Body of pancreas (tissue), 4 donors: ENCODE data around the gene TMEM106C. TPM values are rescaled to one million over a fixed set of nuclear protein-coding genes. Genes with fewer than 3 reads are reported as not detected.

Experiments used
- ATAC-seq: fragments of 150-250 bp; one replicate; pipeline ENCODE4 v1.9.1; 2016
- DNase-seq, 4 donors: peaks; one replicate each; pipeline ENCODE4 v3.0.0-alpha.2; 2019
- H3K27ac ChIP-seq, 4 donors: fragments of 200-600 bp; sonication (generic); 1 replicate in 3 of 4; 2 replicates in 1 of 4; pipeline versions ENCODE4 v1.5.1 to v1.6.1; 2016 to 2019; ENCODE audit warnings: mild to moderate bottlenecking in 1 of 4, mixed read lengths in 1 of 4, moderate library complexity in 1 of 4
- H3K27me3 ChIP-seq, 2 donors: fragments of 200-600 bp; sonication (generic); one replicate each; pipeline ENCODE4 v1.6.0; 2016; ENCODE audit warnings: mild to moderate bottlenecking in 1 of 2
- H3K36me3 ChIP-seq, 2 donors: fragments of 200-600 bp; sonication (generic); replicated peaks in 1 of 2; 2 replicates each; pipeline ENCODE4 v1.5.1; 2016; ENCODE audit warnings: low read depth in 2 of 2; ENCODE audit not compliant: insufficient read depth in 1 of 2
- H3K4me1 ChIP-seq: fragments of 200-600 bp; sonication (generic); one replicate; pipeline ENCODE4 v1.6.0; 2016
- H3K4me3 ChIP-seq, 2 donors: fragments of 200-600 bp; sonication (generic); 1 replicate in 1 of 2; 2 replicates in 1 of 2; pipeline ENCODE4 v1.5.1; 2016 to 2019
- H3K9me3 ChIP-seq, 3 donors: fragments of 200-600 bp; sonication (generic); 1 replicate in 2 of 3; 2 replicates in 1 of 3; pipeline ENCODE4 v1.5.1; 2016
- CTCF ChIP-seq, 7 experiments: fragments of 450-650 bp in 4 of 7; fragments of 200-600 bp in 3 of 7; sonication (generic) in 3 of 7; IDR thresholded peaks; one replicate each; pipeline ENCODE4 v1.5.1; 2016 to 2019; ENCODE audit warnings: antibody characterized with exemption in 7 of 7
- POLR2A ChIP-seq, 3 donors: fragments of 450-650 bp; IDR thresholded peaks; one replicate each; pipeline ENCODE4 v1.6.1; 2016; ENCODE audit warnings: antibody characterized with exemption in 3 of 3, mild to moderate bottlenecking in 2 of 3
- WGBS, 2 donors: methylation state at CpG; one replicate each; pipeline ENCODE4 v1.1.5; 2017; 5-methylcytosine and 5-hydroxymethylcytosine counted together
- intact Hi-C: fragments of 100-400 bp; cut with DNase I; formaldehyde crosslinking; loops from one replicate; pipeline ENCODE4 v1.15.1; 2023
- total RNA-seq, 2 donors: library from RNA; depleted of rRNA; stranded (reverse); fragments of >200 nt; gene quantifications; one replicate each; pipeline ENCODE4 v1.1.0, GENCODE V29; 2016

The TMEM106C gene
- total RNA-seq, 2 donors from 2014 or later: 38.2 to 47.0 TPM

- Histone ChIP-seq H3K4me1 (peaks cover 16% of the 10 kb centered on the region), H3K27me3 (peaks cover 0 to 15% of the 10 kb centered on the region in 2 donors), H3K36me3 (no peaks in the 10 kb centered on the region), H3K27ac (no peak overlapping the region), H3K9me3 (no peaks in the 10 kb centered on the region), H3K4me3 (no peak overlapping the region)
- TF ChIP-seq CTCF (IDR thresholded peaks at IDR 0.05) (no peak), POLR2A (IDR thresholded peaks at IDR 0.05) (no peak)
- intact Hi-C loops: no loop called here
- WGBS, 2 donors: 57 to 69% methylated on average over 2 of the region's 2 CpGs
- ATAC-seq: no peak
- no peak for DNase-seq
Observed at GRCh38 chr12:48008349-48008748, 45.0 kb downstream of the TMEM106C start.

GRCh38 chr12:48008950-48009349 is 45.6 kb downstream of the TMEM106C start:
- intact Hi-C loops: no loop called here
- Histone ChIP-seq H3K9me3 (no peaks in the 10 kb centered on the region), H3K4me1 (peaks cover 10% of the 10 kb centered on the region), H3K4me3 (no peak overlapping the region), H3K27ac (no peak overlapping the region), H3K27me3 (peaks cover 0 to 9% of the 10 kb centered on the region in 2 donors), H3K36me3 (no peaks in the 10 kb centered on the region)
- ATAC-seq (no peak), DNase-seq (no peak)
- WGBS, 2 donors: 77 to 80% methylated on average over 4 of the region's 4 CpGs
- TF ChIP-seq POLR2A (IDR thresholded peaks at IDR 0.05): no peak
- TF ChIP-seq CTCF (IDR thresholded peaks at IDR 0.05): no peak

- H3K4me1 ChIP-seq: peaks cover 5% of the 10 kb centered on the region
- H3K27ac ChIP-seq: no peak overlapping the region
- intact Hi-C loops: no loop called here
- peaks cover 0 to 5% of the 10 kb centered on the region in 2 donors for H3K27me3 ChIP-seq
- DNase-seq (no peak), ATAC-seq (no peak)
- H3K36me3 ChIP-seq: no peaks in the 10 kb centered on the region
- no peaks in the 10 kb centered on the region for H3K9me3 ChIP-seq
- WGBS, 2 donors: 47 to 63% methylated on average over 1 of the region's 1 CpG
- TF ChIP-seq CTCF (IDR thresholded peaks at IDR 0.05) (no peak), POLR2A (IDR thresholded peaks at IDR 0.05) (no peak)
- no peak overlapping the region for H3K4me3 ChIP-seq
Observed at GRCh38 chr12:48009471-48009870, 46.1 kb downstream of the TMEM106C start.

- no peak for TF ChIP-seq POLR2A (IDR thresholded peaks at IDR 0.05)
- TF ChIP-seq CTCF (IDR thresholded peaks at IDR 0.05): no peak
- ATAC-seq (no peak), DNase-seq (no peak)
- Histone ChIP-seq H3K4me1 (no peaks in the 10 kb centered on the region), H3K27me3 (no peaks in the 10 kb centered on the region), H3K4me3 (no peak overlapping the region), H3K27ac (no peak overlapping the region), H3K9me3 (no peaks in the 10 kb centered on the region), H3K36me3 (no peaks in the 10 kb centered on the region)
- intact Hi-C loops: no loop called here
- WGBS, 2 donors: 64 to 73% methylated on average over 4 to 7 of the region's 7 CpGs
Observed at GRCh38 chr12:48010366-48010970, 47.1 kb downstream of the TMEM106C start.

GRCh38 chr12:48012070-48012469 is 48.7 kb downstream of the TMEM106C start:
- no peak for ATAC-seq
- H3K4me1 ChIP-seq: no peaks in the 10 kb centered on the region
- 73 to 78% methylated on average over 8 of the region's 8 CpGs for WGBS, 2 donors
- H3K36me3 ChIP-seq: no peaks in the 10 kb centered on the region
- no peak overlapping the region for H3K27ac ChIP-seq
- DNase-seq: no peak
- TF ChIP-seq POLR2A (IDR thresholded peaks at IDR 0.05) (no peak), CTCF (IDR thresholded peaks at IDR 0.05) (no peak)
- intact Hi-C loops: no loop called here
- H3K27me3 ChIP-seq: no peaks in the 10 kb centered on the region
- H3K4me3 ChIP-seq: no peak overlapping the region
- H3K9me3 ChIP-seq: no peaks in the 10 kb centered on the region
